ENCODE data around the gene TAC3.
"Not testable (repeated sequence)": the region's sequence is repeated elsewhere in the genome, so short reads cannot be mapped to it uniquely, and the experiment has no call there.

DNA sequence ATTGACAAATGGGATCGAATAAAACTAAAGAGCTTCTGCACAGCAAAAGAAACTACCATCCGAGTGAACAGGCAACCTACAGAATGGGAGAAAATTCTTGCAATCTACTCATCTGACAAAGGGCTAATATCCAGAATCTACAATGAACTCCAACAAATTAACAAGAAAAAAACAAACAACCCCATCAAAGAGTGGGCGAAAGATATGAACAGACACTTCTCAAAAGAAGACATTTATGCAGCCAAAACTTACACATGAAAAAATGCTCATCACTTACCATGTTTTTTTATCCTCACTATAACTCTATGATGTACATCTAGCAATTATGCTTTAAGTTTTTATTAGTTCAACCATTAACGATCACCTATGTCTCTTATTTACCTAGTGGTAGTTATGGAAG, 37.6 kb upstream of the TAC3 start:
- TF ChIP-seq POLR2AphosphoS5 (IDR thresholded peaks at IDR 0.05; ENCODE audit: insufficient read depth, low read depth, low read length); POLR2A (IDR thresholded peaks at IDR 0.05; ENCODE audit: low read depth, low read length); EZH2 (IDR thresholded peaks at IDR 0.05; ENCODE audit: borderline replicate concordance, low read depth, low read length, severe bottlenecking); JUN (IDR thresholded peaks at IDR 0.05; ENCODE audit: borderline replicate concordance, insufficient read depth, insufficient read length, low read depth): not testable (repeated sequence)
- TF ChIP-seq, protein P1, sequence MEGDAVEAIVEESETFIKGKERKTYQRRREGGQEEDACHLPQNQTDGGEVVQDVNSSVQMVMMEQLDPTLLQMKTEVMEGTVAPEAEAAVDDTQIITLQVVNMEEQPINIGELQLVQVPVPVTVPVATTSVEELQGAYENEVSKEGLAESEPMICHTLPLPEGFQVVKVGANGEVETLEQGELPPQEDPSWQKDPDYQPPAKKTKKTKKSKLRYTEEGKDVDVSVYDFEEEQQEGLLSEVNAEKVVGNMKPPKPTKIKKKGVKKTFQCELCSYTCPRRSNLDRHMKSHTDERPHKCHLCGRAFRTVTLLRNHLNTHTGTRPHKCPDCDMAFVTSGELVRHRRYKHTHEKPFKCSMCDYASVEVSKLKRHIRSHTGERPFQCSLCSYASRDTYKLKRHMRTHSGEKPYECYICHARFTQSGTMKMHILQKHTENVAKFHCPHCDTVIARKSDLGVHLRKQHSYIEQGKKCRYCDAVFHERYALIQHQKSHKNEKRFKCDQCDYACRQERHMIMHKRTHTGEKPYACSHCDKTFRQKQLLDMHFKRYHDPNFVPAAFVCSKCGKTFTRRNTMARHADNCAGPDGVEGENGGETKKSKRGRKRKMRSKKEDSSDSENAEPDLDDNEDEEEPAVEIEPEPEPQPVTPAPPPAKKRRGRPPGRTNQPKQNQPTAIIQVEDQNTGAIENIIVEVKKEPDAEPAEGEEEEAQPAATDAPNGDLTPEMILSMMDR (IDR thresholded peaks at IDR 0.05; ENCODE audit: extremely low read depth in 1 of 2, insufficient read depth in 1 of 2, low read depth in 1 of 2, low read length in 2 of 2) = not testable (repeated sequence)

Data from endothelial cell of umbilical vein (primary cell).